ENCODE measurements around the gene FOXA3. TPM values are rescaled to one million over a fixed set of nuclear protein-coding genes. Genes with fewer than 3 reads are reported as not detected.

FOXA3 gene
- total RNA-seq, 1 experiment from 2014 or later = 22.2 TPM

DNA sequence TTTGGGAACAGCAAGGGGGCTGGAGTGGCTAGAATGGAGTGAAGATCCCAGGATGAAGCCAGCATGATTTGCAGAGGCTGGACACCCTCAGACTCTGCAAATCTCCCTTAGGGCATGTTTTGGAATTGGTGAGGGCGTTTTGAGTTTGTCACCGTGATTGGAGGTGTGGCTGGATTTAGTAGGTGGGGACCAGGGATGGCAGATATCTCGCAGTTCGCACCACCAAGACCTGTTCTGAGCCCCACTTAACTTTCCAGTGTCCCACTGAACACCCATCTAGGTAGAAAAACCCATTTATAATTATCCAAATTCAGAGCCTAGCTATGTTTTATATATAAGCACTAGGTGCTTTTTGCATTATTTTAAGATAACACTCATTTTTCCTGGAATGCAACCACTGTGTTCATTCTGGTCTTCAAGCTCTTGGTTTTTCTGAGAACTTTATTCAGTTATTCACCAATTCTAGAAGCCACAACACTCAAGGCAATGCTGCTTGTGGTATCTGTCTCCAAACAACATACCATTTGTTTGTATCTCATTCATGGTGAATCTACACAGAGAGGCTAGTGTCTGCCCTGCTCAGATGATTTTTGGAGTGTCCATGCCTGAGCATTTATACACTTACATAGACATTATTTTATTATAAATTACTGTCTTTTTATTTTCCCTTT lies 53.4 kb downstream of the FOXA3 start:
- Histone ChIP-seq H4K91ac (ENCODE audit: insufficient read length, low read depth, low read length) (no peak overlapping the region), H4K8ac (replicated peaks; ENCODE audit: insufficient read length, low read depth, low read length) (no peak overlapping the region), H3K27ac (ENCODE audit: insufficient read length, low read depth, low read length) (no peak overlapping the region), H3K9ac (ENCODE audit: extremely low read depth, insufficient read length, low read length) (no peak overlapping the region), H3T11ph (ENCODE audit: low read length) (no peak overlapping the region), H2BK20ac (ENCODE audit: low read depth, low read length, poor library complexity, severe bottlenecking) (no peak overlapping the region), H2BK12ac (ENCODE audit: insufficient read length, low read depth, low read length) (no peak overlapping the region), H3K14ac (ENCODE audit: insufficient read depth, low read length) (no peak overlapping the region), H3K18ac (ENCODE audit: insufficient read length, low read depth, low read length) (no peak overlapping the region), H3K23ac (ENCODE audit: insufficient read length, low read depth, low read length) (no peak overlapping the region), H2BK120ac (ENCODE audit: low read depth, low read length, poor library complexity, severe bottlenecking) (no peak overlapping the region), H4K5ac (ENCODE audit: insufficient read length, low read depth, low read length) (no peak overlapping the region), H3K9me3 (ENCODE audit: control insufficient read depth, low read depth, low read length) (no peaks in the 10 kb centered on the region), H3K56ac (ENCODE audit: insufficient read length, low read depth, low read length) (no peak overlapping the region), H3K23me2 (ENCODE audit: insufficient read length, low read depth, low read length, poor library complexity, severe bottlenecking) (no peaks in the 10 kb centered on the region), H3K4me1 (ENCODE audit: insufficient read depth, low read length) (no peaks in the 10 kb centered on the region; the same call in 1 of the 2 replicates), H3K79me1 (ENCODE audit: insufficient read depth, low read depth, low read length, poor library complexity, severe bottlenecking) (no peaks in the 10 kb centered on the region), H2BK15ac (ENCODE audit: low read depth, low read length) (no peak overlapping the region), H4K20me1 (ENCODE audit: control insufficient read depth, insufficient read depth, insufficient read length) (no peaks in the 10 kb centered on the region), H3K4ac (ENCODE audit: low read depth, low read length) (no peak overlapping the region), H3K4me2 (ENCODE audit: insufficient read depth, insufficient read length, low read length) (no peak overlapping the region), H2AFZ (ENCODE audit: low read length) (no peak overlapping the region), H2AK5ac (ENCODE audit: insufficient read length, low read length) (no peak overlapping the region), H3K79me2 (ENCODE audit: insufficient read depth, low read length) (no peaks in the 10 kb centered on the region), H3K27me3 (ENCODE audit: insufficient read depth, low read length) (no peaks in the 10 kb centered on the region), H2BK5ac (ENCODE audit: insufficient read length, low read length) (no peak overlapping the region)
- Mint-ChIP-seq H3K36me3 (ENCODE audit: insufficient read depth in 1 of 3, low read depth in 3 of 3) (no peaks in the 10 kb centered on the region), H3K4me3 (no peak overlapping the region), H3K27me3 (ENCODE audit: low read depth) (peaks cover 16% of the 10 kb centered on the region; the same call in 1 of the 2 replicates), H3K4me1 (peaks cover 5 to 16% of the 10 kb centered on the region in 2 experiments), H3K27ac (no peak overlapping the region), H3K9me3 (no peaks in the 10 kb centered on the region)
- no peak for DNase-seq
- no CpG with 5 or more reads among the region's 4 CpGs for WGBS (ENCODE audit: extremely low coverage, insufficient read length, low lambda C conversion rate)
- TF ChIP-seq, protein P1, sequence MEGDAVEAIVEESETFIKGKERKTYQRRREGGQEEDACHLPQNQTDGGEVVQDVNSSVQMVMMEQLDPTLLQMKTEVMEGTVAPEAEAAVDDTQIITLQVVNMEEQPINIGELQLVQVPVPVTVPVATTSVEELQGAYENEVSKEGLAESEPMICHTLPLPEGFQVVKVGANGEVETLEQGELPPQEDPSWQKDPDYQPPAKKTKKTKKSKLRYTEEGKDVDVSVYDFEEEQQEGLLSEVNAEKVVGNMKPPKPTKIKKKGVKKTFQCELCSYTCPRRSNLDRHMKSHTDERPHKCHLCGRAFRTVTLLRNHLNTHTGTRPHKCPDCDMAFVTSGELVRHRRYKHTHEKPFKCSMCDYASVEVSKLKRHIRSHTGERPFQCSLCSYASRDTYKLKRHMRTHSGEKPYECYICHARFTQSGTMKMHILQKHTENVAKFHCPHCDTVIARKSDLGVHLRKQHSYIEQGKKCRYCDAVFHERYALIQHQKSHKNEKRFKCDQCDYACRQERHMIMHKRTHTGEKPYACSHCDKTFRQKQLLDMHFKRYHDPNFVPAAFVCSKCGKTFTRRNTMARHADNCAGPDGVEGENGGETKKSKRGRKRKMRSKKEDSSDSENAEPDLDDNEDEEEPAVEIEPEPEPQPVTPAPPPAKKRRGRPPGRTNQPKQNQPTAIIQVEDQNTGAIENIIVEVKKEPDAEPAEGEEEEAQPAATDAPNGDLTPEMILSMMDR (conservative IDR thresholded peaks at IDR 0.05) = no peak
